Measurements from ENCODE around the gene PDCL2. TPM values are rescaled to one million over a fixed set of nuclear protein-coding genes. Genes with fewer than 3 reads are reported as not detected.

Gene PDCL2
- total and polyA plus RNA-seq, 2 of the 13 experiments (the other 11 are each of a cell fraction or from before 2014, with no cell fraction given): not detected

DNA sequence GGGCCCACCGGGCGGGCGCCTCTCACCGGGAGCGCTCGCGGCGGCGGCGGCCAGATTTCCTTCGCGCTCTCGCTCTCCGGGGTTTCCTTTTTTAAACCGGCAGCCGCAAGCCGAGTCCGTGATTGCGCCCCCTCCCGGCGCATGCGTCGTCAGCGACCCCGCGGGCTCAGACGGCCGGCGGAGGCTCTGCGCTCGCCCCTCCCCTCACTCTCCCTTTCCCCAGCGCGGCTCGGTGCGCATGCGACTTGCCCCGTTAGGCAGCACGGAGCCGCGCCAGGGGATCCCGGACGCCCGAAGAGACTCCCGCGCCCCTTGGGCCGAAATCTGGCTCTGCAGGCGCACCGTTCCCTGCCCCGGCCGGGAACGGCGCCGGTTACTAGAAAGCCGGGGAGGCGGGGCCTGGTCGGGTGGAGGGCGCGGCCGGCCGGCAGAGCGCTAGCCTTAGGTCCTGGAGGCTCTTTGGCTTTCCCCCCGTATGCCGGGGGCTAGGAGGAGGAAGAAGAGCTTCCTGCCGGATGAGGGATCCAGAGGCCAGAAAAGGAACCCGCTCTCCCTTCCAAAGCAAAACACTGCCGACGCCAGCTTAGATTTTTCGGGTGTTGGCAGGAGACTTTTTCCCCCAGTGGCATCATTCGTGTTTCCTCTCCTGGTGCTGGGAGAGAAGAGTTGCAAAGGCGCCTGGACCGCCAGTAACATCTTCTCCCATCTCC lies 45.1 kb downstream of the PDCL2 start, which contains the start of gene CLOCK (continued):
- peak; percentile 88 for TF ChIP-seq THAP9 (CRISPR knock-in tag; IDR thresholded peaks at IDR 0.05; ENCODE audit: borderline replicate concordance)
- TF ChIP-seq ZNF883 (CRISPR knock-in tag; IDR thresholded peaks at IDR 0.05; ENCODE audit: not compliant biosample characterization): peak; percentile 38
- peak; percentile 25; the same call in 1 of the 2 replicates for TF ChIP-seq ZNF563 (CRISPR knock-in tag; IDR thresholded peaks at IDR 0.05)
- peak; percentile 81 for TF ChIP-seq ASH2L (IDR thresholded peaks at IDR 0.05; ENCODE audit: insufficient read length, low read depth, low read length)
- no peak for TF ChIP-seq DNMT3B (CRISPR knock-in tag; conservative IDR thresholded peaks at IDR 0.05)
- peak; percentile 62 for TF ChIP-seq IKZF5 (CRISPR knock-in tag; IDR thresholded peaks at IDR 0.05)
- TF ChIP-seq, protein P1, sequence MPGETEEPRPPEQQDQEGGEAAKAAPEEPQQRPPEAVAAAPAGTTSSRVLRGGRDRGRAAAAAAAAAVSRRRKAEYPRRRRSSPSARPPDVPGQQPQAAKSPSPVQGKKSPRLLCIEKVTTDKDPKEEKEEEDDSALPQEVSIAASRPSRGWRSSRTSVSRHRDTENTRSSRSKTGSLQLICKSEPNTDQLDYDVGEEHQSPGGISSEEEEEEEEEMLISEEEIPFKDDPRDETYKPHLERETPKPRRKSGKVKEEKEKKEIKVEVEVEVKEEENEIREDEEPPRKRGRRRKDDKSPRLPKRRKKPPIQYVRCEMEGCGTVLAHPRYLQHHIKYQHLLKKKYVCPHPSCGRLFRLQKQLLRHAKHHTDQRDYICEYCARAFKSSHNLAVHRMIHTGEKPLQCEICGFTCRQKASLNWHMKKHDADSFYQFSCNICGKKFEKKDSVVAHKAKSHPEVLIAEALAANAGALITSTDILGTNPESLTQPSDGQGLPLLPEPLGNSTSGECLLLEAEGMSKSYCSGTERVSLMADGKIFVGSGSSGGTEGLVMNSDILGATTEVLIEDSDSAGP (CRISPR knock-in tag; IDR thresholded peaks at IDR 0.05; ENCODE audit: borderline replicate concordance): peak; percentile 67; the same call in 1 of the 2 replicates
- peak; percentile 85 for TF ChIP-seq HDAC1 (CRISPR knock-in tag; IDR thresholded peaks at IDR 0.05)
- TF ChIP-seq POLR2G (IDR thresholded peaks at IDR 0.05; ENCODE audit: low read depth, low read length): peak; percentile 83
- peak; percentile 52 for TF ChIP-seq POLR2AphosphoS5 (IDR thresholded peaks at IDR 0.05; ENCODE audit: low read depth, low read length)
- TF ChIP-seq GABPB1 (CRISPR knock-in tag; IDR thresholded peaks at IDR 0.05): peak; percentile 67
- peak; percentile 17; the same call in 1 of the 2 replicates for TF ChIP-seq ZNF20 (CRISPR knock-in tag; IDR thresholded peaks at IDR 0.05)
- 0 out of 2 replicates have a peak, but pooled peaks have one; percentile 29 for TF ChIP-seq ZNF607 (CRISPR knock-in tag; IDR thresholded peaks at IDR 0.05; ENCODE audit: borderline replicate concordance)
- TF ChIP-seq ZFX (CRISPR knock-in tag; IDR thresholded peaks at IDR 0.05; ENCODE audit: low read depth): peak; percentile 76; the same call in 1 of the 2 replicates
- no peak for TF ChIP-seq PAWR (CRISPR knock-in tag; IDR thresholded peaks at IDR 0.05; ENCODE audit: borderline replicate concordance)
- no peak for TF ChIP-seq SP5 (CRISPR knock-in tag; IDR thresholded peaks at IDR 0.05; ENCODE audit: borderline replicate concordance, low read depth)
- 0 out of 2 replicates have a peak, but pooled peaks have one; percentile 36 for TF ChIP-seq MEF2D (CRISPR knock-in tag; IDR thresholded peaks at IDR 0.05)
- no peak for TF ChIP-seq RELA (CRISPR knock-in tag; IDR thresholded peaks at IDR 0.05)
- TF ChIP-seq DR1 (CRISPR knock-in tag; IDR thresholded peaks at IDR 0.05): 0 out of 2 replicates have a peak, but pooled peaks have one; percentile 56
- peak; percentile 48; the same call in 1 of the 2 replicates for TF ChIP-seq ZFP90 (CRISPR knock-in tag; IDR thresholded peaks at IDR 0.05; ENCODE audit: borderline replicate concordance)
- TF ChIP-seq ADNP (CRISPR knock-in tag; IDR thresholded peaks at IDR 0.05): no peak
- TF ChIP-seq ELF1 (CRISPR knock-in tag; IDR thresholded peaks at IDR 0.05): peak; percentile 34; the same call in 1 of the 2 replicates
- no peak for TF ChIP-seq NR3C1 (CRISPR knock-in tag; IDR thresholded peaks at IDR 0.05)
- peak; percentile 95 for TF ChIP-seq BCL6 (CRISPR knock-in tag; IDR thresholded peaks at IDR 0.05)
